Muscle layer of colon (tissue), 2 donors: ENCODE measurements around the gene IL17REL.
"Not testable (repeated sequence)": the region's sequence is repeated elsewhere in the genome, so short reads cannot be mapped to it uniquely, and the experiment has no call there.

Experiments used
- H3K27ac ChIP-seq: one replicate; pipeline ENCODE4 v1.7.0; 2013; ENCODE audit warnings: low read depth, mild to moderate bottlenecking, low read length, moderate library complexity
- H3K27me3 ChIP-seq, 2 donors: one replicate each; pipeline ENCODE4 v1.7.0; 2013; ENCODE audit warnings: low read length in 2 of 2, mild to moderate bottlenecking in 2 of 2; ENCODE audit not compliant: insufficient read depth in 2 of 2, control insufficient read depth in 1 of 2
- H3K36me3 ChIP-seq: one replicate; pipeline ENCODE4 v1.7.0; 2013; ENCODE audit warnings: mild to moderate bottlenecking, low read length; ENCODE audit not compliant: insufficient read depth
- H3K4me1 ChIP-seq: one replicate; pipeline ENCODE4 v1.7.0; 2013; ENCODE audit warnings: mild to moderate bottlenecking, low read length; ENCODE audit not compliant: insufficient read depth
- H3K4me3 ChIP-seq, 2 donors: one replicate each; pipeline ENCODE4 v1.7.0; 2013; ENCODE audit warnings: low read length in 2 of 2, low read depth in 1 of 2, mild to moderate bottlenecking in 1 of 2, moderate library complexity in 1 of 2
- H3K9ac ChIP-seq: one replicate; pipeline ENCODE4 v1.7.0; 2013; ENCODE audit warnings: low read length
- H3K9me3 ChIP-seq: one replicate; pipeline ENCODE4 v1.7.0; 2013; ENCODE audit warnings: mild to moderate bottlenecking, low read length
- donor health status: abdominal sarcoma.
- donor health status: Adenocarcinoma of cecum.

Gene IL17REL

GRCh38 chr22:49951986-49952896 lies 60.3 kb downstream of the IL17REL start:
- Histone ChIP-seq H3K9ac (no peak overlapping the region), H3K36me3 (no peaks in the 10 kb centered on the region), H3K27ac (no peak overlapping the region), H3K9me3 (no peaks in the 10 kb centered on the region), H3K4me3 (no peak overlapping the region), H3K27me3 (no peaks in the 10 kb centered on the region), H3K4me1 (no peaks in the 10 kb centered on the region)

- Histone ChIP-seq H3K36me3 (no peaks in the 10 kb centered on the region), H3K27me3 (no peaks in the 10 kb centered on the region), H3K9me3 (no peaks in the 10 kb centered on the region), H3K27ac (no peak overlapping the region), H3K4me1 (no peaks in the 10 kb centered on the region), H3K4me3 (no peak overlapping the region), H3K9ac (no peak overlapping the region)
Observed at GRCh38 chr22:49951678-49951985, 60.9 kb downstream of the IL17REL start.

DNA sequence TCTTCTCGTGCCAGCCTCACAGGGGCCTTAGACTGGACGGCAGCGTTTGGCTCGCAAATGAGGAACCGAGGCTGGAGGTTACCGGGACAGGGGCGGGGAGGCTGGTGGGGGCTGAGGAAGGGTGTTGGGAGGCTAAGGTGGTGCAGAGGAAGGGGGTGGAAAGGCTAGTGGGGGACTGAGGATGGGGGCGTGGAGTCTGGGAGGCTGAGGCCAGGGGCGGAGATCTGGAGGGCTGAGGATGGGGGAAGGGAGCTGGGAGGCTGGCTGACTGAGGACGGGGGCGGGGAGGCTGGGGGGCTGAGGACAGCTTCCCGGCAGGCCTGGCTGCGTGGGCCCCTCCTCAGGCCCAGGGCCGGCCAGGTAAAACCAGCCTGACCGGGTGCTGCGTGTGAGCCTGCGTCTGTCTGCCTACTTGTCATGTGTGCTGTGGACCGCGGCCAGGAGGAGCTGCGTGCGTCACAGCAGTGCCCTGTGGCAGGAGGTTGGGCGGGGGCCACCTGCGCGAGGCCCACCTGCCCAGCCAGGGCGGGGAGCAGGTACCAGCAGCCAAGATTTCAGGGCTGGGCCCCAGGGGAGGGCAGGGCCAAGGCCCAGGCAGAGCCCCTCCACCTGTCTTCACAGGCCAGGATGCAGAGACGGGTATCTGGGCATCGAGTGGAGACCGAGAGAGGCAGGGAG lies 61.4 kb downstream of the IL17REL start:
- Histone ChIP-seq H3K4me3 (no peak overlapping the region), H3K9me3 (no peaks in the 10 kb centered on the region), H3K27ac (no peak overlapping the region), H3K27me3 (no peaks in the 10 kb centered on the region), H3K9ac (no peak overlapping the region), H3K36me3 (no peaks in the 10 kb centered on the region), H3K4me1 (no peaks in the 10 kb centered on the region)

- Histone ChIP-seq H3K4me1 (no peaks in the 10 kb centered on the region), H3K27ac (no peak overlapping the region), H3K4me3 (no peak overlapping the region), H3K27me3 (no peaks in the 10 kb centered on the region), H3K9ac (no peak overlapping the region), H3K9me3 (no peaks in the 10 kb centered on the region), H3K36me3 (no peaks in the 10 kb centered on the region)
Observed at GRCh38 chr22:49950396-49950994, 62.1 kb downstream of the IL17REL start.

DNA sequence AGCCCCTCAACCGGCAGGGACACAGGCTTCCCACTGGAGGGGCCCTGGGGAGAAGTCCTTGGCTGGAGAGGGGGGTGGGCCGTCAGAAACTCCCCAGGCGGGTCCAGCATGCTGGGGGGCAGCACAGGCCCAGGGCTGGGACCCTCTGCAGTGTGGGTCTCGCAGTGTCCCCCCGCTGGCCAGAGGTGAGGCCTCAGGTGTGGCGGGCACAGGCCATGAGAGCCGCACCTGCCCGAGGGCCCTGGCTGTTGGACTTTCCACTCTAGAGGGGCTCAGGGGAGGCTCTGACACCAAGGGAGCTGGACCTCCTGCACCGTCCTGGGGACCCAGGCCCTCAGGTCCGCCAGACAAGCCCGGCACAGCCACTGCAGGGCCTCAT lies 62.7 kb downstream of the IL17REL start:
- Histone ChIP-seq H3K4me3 (no peak overlapping the region), H3K9me3 (no peaks in the 10 kb centered on the region), H3K9ac (no peak overlapping the region), H3K27me3 (no peaks in the 10 kb centered on the region), H3K27ac (no peak overlapping the region), H3K36me3 (no peaks in the 10 kb centered on the region), H3K4me1 (no peaks in the 10 kb centered on the region)

GRCh38 chr22:49948958-49949913 lies 63.3 kb downstream of the IL17REL start:
- no peak overlapping the region for H3K4me3 ChIP-seq
- no peak overlapping the region for H3K27ac ChIP-seq

GRCh38 chr22:49948116-49948957 lies 64.2 kb downstream of the IL17REL start:
- H3K9ac ChIP-seq = no peak overlapping the region
- H3K36me3 ChIP-seq = no peaks in the 10 kb centered on the region
- no peaks in the 10 kb centered on the region for H3K4me1 ChIP-seq
- H3K27me3 ChIP-seq = no peaks in the 10 kb centered on the region
- no peaks in the 10 kb centered on the region for H3K9me3 ChIP-seq
- no peak overlapping the region for H3K27ac ChIP-seq
- no peak overlapping the region for H3K4me3 ChIP-seq

More at GRCh38 chr22:49948958-49949913, 63.3 kb downstream of the IL17REL start:
- no peaks in the 10 kb centered on the region for H3K36me3 ChIP-seq
- H3K4me1 ChIP-seq = no peaks in the 10 kb centered on the region
- no peaks in the 10 kb centered on the region for H3K27me3 ChIP-seq
- H3K9ac ChIP-seq = no peak overlapping the region
- no peaks in the 10 kb centered on the region for H3K9me3 ChIP-seq

GRCh38 chr22:49947296-49947622 lies 65.3 kb downstream of the IL17REL start:
- Histone ChIP-seq H3K36me3 (no peaks in the 10 kb centered on the region), H3K27me3 (no peaks in the 10 kb centered on the region), H3K27ac (no peak overlapping the region), H3K4me3 (no peak overlapping the region), H3K9me3 (no peaks in the 10 kb centered on the region), H3K9ac (no peak overlapping the region), H3K4me1 (no peaks in the 10 kb centered on the region)

DNA sequence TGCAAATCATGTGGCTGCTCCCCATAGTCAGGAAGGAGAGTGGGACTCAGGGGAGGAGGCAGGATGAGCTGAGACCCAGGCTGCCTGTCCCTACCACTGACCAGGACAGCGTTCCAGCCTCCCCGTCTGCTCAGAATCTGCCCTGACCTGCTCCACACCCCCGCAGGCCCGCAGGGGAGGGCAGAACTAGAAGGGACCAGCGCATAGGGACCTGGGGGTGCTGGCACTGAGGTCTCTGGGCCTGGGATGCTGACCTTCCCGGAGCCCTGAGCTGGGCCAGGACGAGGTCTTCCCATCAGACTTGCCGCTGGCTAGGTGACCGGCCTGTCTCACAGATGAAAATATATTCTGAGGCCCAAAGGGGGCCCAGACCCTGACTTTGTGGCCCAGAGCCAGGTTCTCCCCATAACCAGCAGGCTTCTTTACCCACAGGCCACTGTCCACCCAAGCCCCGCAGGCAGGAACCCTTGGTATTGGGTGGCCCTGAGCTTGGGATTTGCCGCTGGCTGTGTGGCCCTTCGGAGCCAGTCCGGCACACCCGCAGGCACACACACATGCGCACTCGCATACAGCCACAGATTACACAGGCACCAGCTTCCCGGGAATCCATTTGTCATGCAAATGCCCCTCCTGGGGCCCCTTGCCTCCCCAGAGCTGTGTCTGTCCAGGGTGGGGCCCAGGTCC lies 65.8 kb downstream of the IL17REL start:
- Histone ChIP-seq H3K9ac (no peak overlapping the region), H3K27ac (no peak overlapping the region), H3K9me3 (no peaks in the 10 kb centered on the region), H3K4me1 (no peaks in the 10 kb centered on the region), H3K36me3 (no peaks in the 10 kb centered on the region), H3K4me3 (no peak overlapping the region), H3K27me3 (no peaks in the 10 kb centered on the region)

DNA sequence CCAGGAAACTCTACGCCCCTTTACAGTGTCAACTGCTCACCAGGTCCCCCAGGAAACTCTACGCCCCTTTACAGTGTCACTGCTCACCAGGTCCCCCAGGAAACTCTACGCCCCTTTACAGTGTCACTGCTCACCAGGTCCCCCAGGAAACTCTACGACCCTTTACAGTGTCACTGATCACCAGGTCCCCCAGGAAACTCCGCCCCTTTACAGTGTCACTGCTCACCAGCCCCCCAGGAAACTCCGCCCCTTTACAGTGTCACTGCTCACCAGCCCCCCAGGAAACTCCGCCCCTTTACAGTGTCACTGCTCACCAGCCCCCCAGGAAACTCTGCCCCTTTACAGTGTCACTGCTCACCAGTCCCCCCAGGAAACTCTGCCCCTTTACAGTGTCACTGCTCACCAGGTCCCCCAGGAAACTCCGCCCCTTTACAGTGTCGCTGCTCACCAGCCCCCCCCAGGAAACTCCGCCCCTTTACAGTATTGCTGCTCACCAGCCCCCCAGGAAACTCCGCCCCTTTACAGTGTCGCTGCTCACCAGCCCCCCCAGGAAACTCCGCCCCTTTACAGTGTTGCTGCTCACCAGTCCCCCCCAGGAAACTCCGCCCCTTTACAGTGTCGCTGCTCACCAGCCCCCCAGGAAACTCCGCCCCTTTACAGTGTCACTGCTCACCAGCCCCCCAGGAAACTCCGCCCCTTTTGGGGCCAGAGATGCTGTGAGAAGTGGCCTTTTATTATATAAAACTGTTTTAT lies 67.3 kb downstream of the IL17REL start:
- not testable (repeated sequence) for H3K9ac ChIP-seq, H3K4me1 ChIP-seq, H3K27me3 ChIP-seq, H3K36me3 ChIP-seq, H3K4me3 ChIP-seq, H3K27ac ChIP-seq, H3K9me3 ChIP-seq
